ENCODE data around the gene EEA1. TPM values are rescaled to one million over a fixed set of nuclear protein-coding genes. Genes with fewer than 3 reads are reported as not detected.

The EEA1 gene
- total RNA-seq, 2 experiments from 2014 or later = 3.0 to 11.9 TPM

- no TSS peak for BruUV-seq (replicated peaks)
- Histone ChIP-seq H3K27ac (ENCODE audit: low read depth, low read length, poor library complexity, severe bottlenecking) (no peak overlapping the region), H3K79me2 (ENCODE audit: insufficient read depth, low read depth, low read length) (no peaks in the 10 kb centered on the region), H3K4me2 (ENCODE audit: low read length) (no peak overlapping the region), H3K4me3 (ENCODE audit: low read depth, low read length, poor library complexity, severe bottlenecking) (no peak overlapping the region), H3K9me3 (ENCODE audit: low read length) (no peaks in the 10 kb centered on the region), H2AFZ (ENCODE audit: low read length) (no peak overlapping the region), H3K4me1 (ENCODE audit: insufficient read depth, low read length, poor library complexity, severe bottlenecking) (no peaks in the 10 kb centered on the region), H4K20me1 (ENCODE audit: insufficient read depth, low read length) (no peaks in the 10 kb centered on the region), H3K9me2 (ENCODE audit: insufficient read depth, low read length) (no peaks in the 10 kb centered on the region), H3K36me3 (ENCODE audit: insufficient read depth, low read length) (peaks cover 15% of the 10 kb centered on the region)
- TF ChIP-seq EZH2phosphoT487 (IDR thresholded peaks at IDR 0.05; ENCODE audit: borderline replicate concordance, low read depth, low read length) = no peak
- TF ChIP-seq, protein P1, sequence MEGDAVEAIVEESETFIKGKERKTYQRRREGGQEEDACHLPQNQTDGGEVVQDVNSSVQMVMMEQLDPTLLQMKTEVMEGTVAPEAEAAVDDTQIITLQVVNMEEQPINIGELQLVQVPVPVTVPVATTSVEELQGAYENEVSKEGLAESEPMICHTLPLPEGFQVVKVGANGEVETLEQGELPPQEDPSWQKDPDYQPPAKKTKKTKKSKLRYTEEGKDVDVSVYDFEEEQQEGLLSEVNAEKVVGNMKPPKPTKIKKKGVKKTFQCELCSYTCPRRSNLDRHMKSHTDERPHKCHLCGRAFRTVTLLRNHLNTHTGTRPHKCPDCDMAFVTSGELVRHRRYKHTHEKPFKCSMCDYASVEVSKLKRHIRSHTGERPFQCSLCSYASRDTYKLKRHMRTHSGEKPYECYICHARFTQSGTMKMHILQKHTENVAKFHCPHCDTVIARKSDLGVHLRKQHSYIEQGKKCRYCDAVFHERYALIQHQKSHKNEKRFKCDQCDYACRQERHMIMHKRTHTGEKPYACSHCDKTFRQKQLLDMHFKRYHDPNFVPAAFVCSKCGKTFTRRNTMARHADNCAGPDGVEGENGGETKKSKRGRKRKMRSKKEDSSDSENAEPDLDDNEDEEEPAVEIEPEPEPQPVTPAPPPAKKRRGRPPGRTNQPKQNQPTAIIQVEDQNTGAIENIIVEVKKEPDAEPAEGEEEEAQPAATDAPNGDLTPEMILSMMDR (conservative IDR thresholded peaks at IDR 0.05; ENCODE audit: low read length) = no peak
- ChIA-PET CTCF (ENCODE audit: unreplicated experiment) (no interaction called here), POLR2A (no interaction called here)
- no peak for DNase-seq (ENCODE audit: low spot score)
- intact Hi-C loops (cut with micrococcal nuclease; ENCODE audit: unreplicated experiment) = no loop called here
Observed at GRCh38 chr12:92857818-92858217, 71.3 kb downstream of the EEA1 start.

- CTCF ChIA-PET (ENCODE audit: unreplicated experiment) = no interaction called here
- BruUV-seq (replicated peaks) = no TSS peak
- POLR2A ChIA-PET = interaction anchor here (0.9 to 1.0 kb wide), 3 partner anchors 20 to 291 kb away, joined by 3 read pairs; no protein-coding TSS in a partner anchor
Observed at GRCh38 chr12:92854344-92854743, 74.8 kb downstream of the EEA1 start.

GRCh38 chr12:92848740-92849139, 80.4 kb downstream of the EEA1 start:
- ChIA-PET POLR2A (interaction anchor here (0.7 to 1.8 kb wide), 2 partner anchors 17 to 113 kb away, joined by 5 to 11 read pairs; no protein-coding TSS in a partner anchor), CTCF (ENCODE audit: unreplicated experiment) (no interaction called here)
- H3K4me2 ChIP-seq (ENCODE audit: low read length) = no peak overlapping the region
- no TSS peak for BruUV-seq (replicated peaks)
- intact Hi-C loops (cut with micrococcal nuclease; ENCODE audit: unreplicated experiment) = no loop called here
- DNase-seq (ENCODE audit: low spot score) = no peak
- H3K4me1 ChIP-seq (ENCODE audit: insufficient read depth, low read length, poor library complexity, severe bottlenecking) = no peaks in the 10 kb centered on the region
- no peak for TF ChIP-seq EZH2phosphoT487 (IDR thresholded peaks at IDR 0.05; ENCODE audit: borderline replicate concordance, low read depth, low read length)
- TF ChIP-seq, protein P1 (conservative IDR thresholded peaks at IDR 0.05; ENCODE audit: low read length) = no peak
- no peak overlapping the region for H2AFZ ChIP-seq (ENCODE audit: low read length)
- H3K36me3 ChIP-seq (ENCODE audit: insufficient read depth, low read length) = peaks cover 25% of the 10 kb centered on the region
- no peaks in the 10 kb centered on the region for H3K79me2 ChIP-seq (ENCODE audit: insufficient read depth, low read depth, low read length)
- H3K4me3 ChIP-seq (ENCODE audit: low read depth, low read length, poor library complexity, severe bottlenecking) = no peak overlapping the region
- no peaks in the 10 kb centered on the region for H3K9me3 ChIP-seq (ENCODE audit: low read length)
- no peaks in the 10 kb centered on the region for H3K9me2 ChIP-seq (ENCODE audit: insufficient read depth, low read length)
- no peak overlapping the region for H3K27ac ChIP-seq (ENCODE audit: low read depth, low read length, poor library complexity, severe bottlenecking)
- H4K20me1 ChIP-seq (ENCODE audit: insufficient read depth, low read length) = no peaks in the 10 kb centered on the region

More at GRCh38 chr12:92854344-92854743, 74.8 kb downstream of the EEA1 start:
- DNase-seq (ENCODE audit: low spot score) = no peak
- no peak overlapping the region for H3K4me3 ChIP-seq (ENCODE audit: low read depth, low read length, poor library complexity, severe bottlenecking)
- H3K27ac ChIP-seq (ENCODE audit: low read depth, low read length, poor library complexity, severe bottlenecking) = no peak overlapping the region
- no peaks in the 10 kb centered on the region for H3K4me1 ChIP-seq (ENCODE audit: insufficient read depth, low read length, poor library complexity, severe bottlenecking)
- no peaks in the 10 kb centered on the region for H4K20me1 ChIP-seq (ENCODE audit: insufficient read depth, low read length)
- H3K4me2 ChIP-seq (ENCODE audit: low read length) = no peak overlapping the region
- no peak overlapping the region for H2AFZ ChIP-seq (ENCODE audit: low read length)
- peaks cover 34% of the 10 kb centered on the region for H3K36me3 ChIP-seq (ENCODE audit: insufficient read depth, low read length)
- H3K9me3 ChIP-seq (ENCODE audit: low read length) = no peaks in the 10 kb centered on the region
- intact Hi-C loops (cut with micrococcal nuclease; ENCODE audit: unreplicated experiment) = no loop called here
- H3K79me2 ChIP-seq (ENCODE audit: insufficient read depth, low read depth, low read length) = no peaks in the 10 kb centered on the region
- TF ChIP-seq EZH2phosphoT487 (IDR thresholded peaks at IDR 0.05; ENCODE audit: borderline replicate concordance, low read depth, low read length) = no peak
- TF ChIP-seq, protein P1 (conservative IDR thresholded peaks at IDR 0.05; ENCODE audit: low read length) = no peak
- H3K9me2 ChIP-seq (ENCODE audit: insufficient read depth, low read length) = no peaks in the 10 kb centered on the region
